NCI-H1930 (cell line): ENCODE results near the gene BATF2.
"Not testable (repeated sequence)": the region's sequence is repeated elsewhere in the genome, so short reads cannot be mapped to it uniquely, and the experiment has no call there.

Source experiments
- DNase-seq, 2 experiments: peaks; one replicate each; lab custom pipeline; 2025; lab: John Stamatoyannopoulos, UW

BATF2 gene

GRCh38 chr11:65013130-65013887, 16.5 kb upstream of the BATF2 start:
- DNase-seq = peak; percentile 62 to 78

- DNase-seq = no peak
Measured at GRCh38 chr11:65008873-65009272, 12.1 kb upstream of the BATF2 start.

- DNase-seq = no peak
Measured at GRCh38 chr11:65008016-65008415, 11.2 kb upstream of the BATF2 start.

GRCh38 chr11:65003968-65004367, 7.2 kb upstream of the BATF2 start:
- DNase-seq = not testable (repeated sequence)

GRCh38 chr11:65003282-65003681, 6.5 kb upstream of the BATF2 start:
- no peak for DNase-seq

- DNase-seq = no peak
Measured at GRCh38 chr11:65002706-65003105, 5.9 kb upstream of the BATF2 start.

GRCh38 chr11:64999478-64999877, 2.7 kb upstream of the BATF2 start:
- no peak for DNase-seq

GRCh38 chr11:64998690-64999431, 2.1 kb upstream of the BATF2 start:
- DNase-seq = peak in 1 of 2 experiments; percentile 26

- DNase-seq = peak in 1 of 2 experiments; percentile 18
Measured at GRCh38 chr11:64998141-64998540, 1.4 kb upstream of the BATF2 start.

GRCh38 chr11:64996327-64996709, 453 bp downstream of the BATF2 start:
- DNase-seq = no peak

- no peak for DNase-seq
Measured at GRCh38 chr11:64994318-64994717, 2.5 kb downstream of the BATF2 start.

- DNase-seq = no peak
Measured at GRCh38 chr11:64990222-64990923, 6.4 kb downstream of the BATF2 start.

GRCh38 chr11:64989416-64989815, 7.4 kb downstream of the BATF2 start:
- no peak for DNase-seq

- DNase-seq = no peak
Measured at GRCh38 chr11:64987998-64988854, 8.5 kb downstream of the BATF2 start.

- not testable (repeated sequence) for DNase-seq
Measured at GRCh38 chr11:64983339-64983738, 13.4 kb downstream of the BATF2 start.

GRCh38 chr11:64976651-64977050, 20.1 kb downstream of the BATF2 start:
- no peak for DNase-seq

GRCh38 chr11:64974124-64974523, 22.6 kb downstream of the BATF2 start:
- DNase-seq = no peak

GRCh38 chr11:64971421-64972233, 25.1 kb downstream of the BATF2 start, which contains the start of gene MAJIN:
TSS of gene MAJIN (minus strand) at chr11:64972108. CDS start at chr11:64959405, 12,703 bp downstream.
- DNase-seq = peak; percentile 90 to 92

GRCh38 chr11:64970731-64971151, 26.0 kb downstream of the BATF2 start:
- DNase-seq = no peak

GRCh38 chr11:64969209-64969608, 27.6 kb downstream of the BATF2 start:
- DNase-seq = no peak

- no peak for DNase-seq
Measured at GRCh38 chr11:64967375-64967774, 29.4 kb downstream of the BATF2 start.
